Measurements from ENCODE around the gene DGCR2.
"Not testable (repeated sequence)": the region's sequence is repeated elsewhere in the genome, so short reads cannot be mapped to it uniquely, and the experiment has no call there.

The DGCR2 gene

GRCh38 chr22:19122143-19122751 is at the start of gene DGCR2:
DGCR2 (minus strand) TSS chr22:19122412; CDS start chr22:19122206, 206 bp downstream.
- peak; percentile 87 for DNase-seq (ENCODE audit: low read depth)

- no peak for DNase-seq (ENCODE audit: low read depth)
These were observed 47.7 kb upstream of the DGCR2 start for GRCh38 chr22:19169947-19170318.

GRCh38 chr22:19169002-19169946 is 47.1 kb upstream of the DGCR2 start:
- no peak for DNase-seq (ENCODE audit: low read depth)

- no peak for DNase-seq (ENCODE audit: low read depth)
These were observed 46.1 kb upstream of the DGCR2 start for GRCh38 chr22:19168088-19168890.

GRCh38 chr22:19167106-19167869 is 45.1 kb upstream of the DGCR2 start:
- DNase-seq (ENCODE audit: low read depth) = no peak

GRCh38 chr22:19166421-19166820 is 44.2 kb upstream of the DGCR2 start:
- DNase-seq (ENCODE audit: low read depth) = no peak

GRCh38 chr22:19164425-19164824 is 42.2 kb upstream of the DGCR2 start:
- no peak for DNase-seq (ENCODE audit: low read depth)

GRCh38 chr22:19158649-19159048 is 36.4 kb upstream of the DGCR2 start:
- not testable (repeated sequence) for DNase-seq (ENCODE audit: low read depth)

GRCh38 chr22:19156109-19156508 is 33.9 kb upstream of the DGCR2 start:
- not testable (repeated sequence) for DNase-seq (ENCODE audit: low read depth)

- no peak for DNase-seq (ENCODE audit: low read depth)
These were observed 31.0 kb upstream of the DGCR2 start for GRCh38 chr22:19152942-19153883.

- no peak for DNase-seq (ENCODE audit: low read depth)
These were observed 29.3 kb upstream of the DGCR2 start for GRCh38 chr22:19151329-19152191.

- DNase-seq (ENCODE audit: low read depth) = no peak
These were observed 28.5 kb upstream of the DGCR2 start for GRCh38 chr22:19150482-19151328.

GRCh38 chr22:19149991-19150390 is 27.8 kb upstream of the DGCR2 start, which contains the start of gene GSC2:
GSC2 (minus strand) TSS chr22:19150292; CDS start chr22:19150283, 9 bp downstream.
- DNase-seq (ENCODE audit: low read depth) = no peak

- no peak for DNase-seq (ENCODE audit: low read depth)
These were observed 27.1 kb upstream of the DGCR2 start for GRCh38 chr22:19149047-19149883.

- DNase-seq (ENCODE audit: low read depth) = no peak
These were observed 26.3 kb upstream of the DGCR2 start for GRCh38 chr22:19148417-19149046.

- DNase-seq (ENCODE audit: low read depth) = no peak
These were observed 25.1 kb upstream of the DGCR2 start for GRCh38 chr22:19147195-19147780.

Data from stimulated activated CD8-positive, alpha-beta memory T cell treated with anti-CD3 and anti-CD28 coated beads, Interleukin-7, amount 100 ng/mL, for 24 hours (primary cell).